Common myeloid progenitor, CD34-positive (primary cell): ENCODE data around the gene CLIC6.
A peak's percentile ranks its signal among the peaks of the same experiment; 100 is the strongest.
"Not testable (repeated sequence)": the region's sequence is repeated elsewhere in the genome, so short reads cannot be mapped to it uniquely, and the experiment has no call there.

Experiments
- CTCF ChIA-PET: fragments of 350-600 bp; sonication (Branson Sonifier 250); formaldehyde crosslinking; loops from one replicate; lab custom pipeline; 2021; ENCODE audit warnings: antibody characterized with exemption; lab: Charles Lee
- POLR2A ChIA-PET: fragments of 350-600 bp; sonication (Branson Sonifier 250); formaldehyde crosslinking; loops from one replicate; lab custom pipeline; 2021; ENCODE audit warnings: antibody characterized with exemption; lab: Charles Lee
- DNase-seq, 3 donors: peaks; one replicate each; pipeline versions ENCODE4 v3.0.0 to v3.0.0-alpha.2; 2013
- H3K27ac ChIP-seq, 2 experiments: 1 replicate in 1 of 2; 2 replicates in 1 of 2; pipeline ENCODE4 v1.7.0; 2013; ENCODE audit warnings: inconsistent platforms in 2 of 2, low read length in 2 of 2, mild to moderate bottlenecking in 2 of 2, low read depth in 1 of 2, moderate library complexity in 1 of 2; ENCODE audit not compliant: severe bottlenecking in 2 of 2, insufficient read depth in 1 of 2, poor library complexity in 1 of 2
- H3K27me3 ChIP-seq, 5 experiments: replicated peaks in 2 of 5; 1 replicate in 3 of 5; 2 replicates in 2 of 5; pipeline versions ENCODE4 v1.6.1 to v1.7.0; 2013; ENCODE audit warnings: low read length in 4 of 5, mild to moderate bottlenecking in 2 of 5, moderate library complexity in 2 of 5, inconsistent platforms in 1 of 5; ENCODE audit not compliant: insufficient read depth in 5 of 5, control insufficient read depth in 4 of 5
- H3K36me3 ChIP-seq, 4 experiments: 1 replicate in 2 of 4; 2 replicates in 2 of 4; pipeline versions ENCODE4 v1.6.1 to v1.7.0; 2013; ENCODE audit warnings: low read length in 3 of 4, control low read depth in 1 of 4, mild to moderate bottlenecking in 1 of 4; ENCODE audit not compliant: control insufficient read depth in 4 of 4, insufficient read depth in 4 of 4
- H3K4me1 ChIP-seq, 4 experiments: 1 replicate in 3 of 4; 2 replicates in 1 of 4; pipeline versions ENCODE4 v1.6.1 to v1.7.1; 2013; ENCODE audit warnings: low read length in 3 of 4, mild to moderate bottlenecking in 3 of 4, control low read depth in 1 of 4, inconsistent platforms in 1 of 4, moderate library complexity in 1 of 4; ENCODE audit not compliant: control insufficient read depth in 4 of 4, insufficient read depth in 4 of 4; ENCODE audit errors: control extremely low read depth in 1 of 4
- H3K4me3 ChIP-seq, 7 experiments: 1 replicate in 4 of 7; 2 replicates in 3 of 7; pipeline versions ENCODE4 v1.5.1 to v1.7.0; 2013; ENCODE audit warnings: mild to moderate bottlenecking in 7 of 7, low read length in 6 of 7, moderate library complexity in 6 of 7, inconsistent platforms in 2 of 7, low read depth in 2 of 7, control low read depth in 1 of 7; ENCODE audit not compliant: insufficient read depth in 4 of 7, control insufficient read depth in 1 of 7; ENCODE audit errors: extremely low read depth in 1 of 7
- H3K9me3 ChIP-seq, 5 experiments: 1 replicate in 4 of 5; 2 replicates in 1 of 5; pipeline versions ENCODE4 v1.6.1 to v1.7.1; 2013; ENCODE audit warnings: low read length in 4 of 5, mild to moderate bottlenecking in 2 of 5, inconsistent platforms in 1 of 5, low read depth in 1 of 5, moderate library complexity in 1 of 5; ENCODE audit not compliant: control insufficient read depth in 4 of 5, insufficient read depth in 2 of 5; ENCODE audit errors: control extremely low read depth in 1 of 5
- WGBS: methylation state at CpG from one replicate; pipeline ENCODE4 v1.1.5; 2013; ENCODE audit not compliant: insufficient coverage; 5-methylcytosine and 5-hydroxymethylcytosine counted together

The CLIC6 gene

GRCh38 chr21:34650861-34651431, 17.8 kb upstream of the CLIC6 start:
- Histone ChIP-seq H3K4me3 (no peak overlapping the region), H3K9me3 (peaks cover 2 to 15% (median 6%) of the 10 kb centered on the region in 5 experiments), H3K27ac (no peak overlapping the region), H3K27me3 (no peaks in the 10 kb centered on the region), H3K4me1 (peaks cover 0 to 3% (median 1%) of the 10 kb centered on the region in 4 experiments), H3K36me3 (no peaks in the 10 kb centered on the region)
- WGBS = no CpG with 5 or more reads among the region's 1 CpG
- DNase-seq = no peak
- ChIA-PET POLR2A (no interaction called here), CTCF (interaction anchor here (1.0 kb wide), 1 partner anchor 16 kb away, joined by 4 read pairs; no protein-coding TSS in a partner anchor)

GRCh38 chr21:34651642-34652041, 17.2 kb upstream of the CLIC6 start:
- Histone ChIP-seq H3K36me3 (no peaks in the 10 kb centered on the region), H3K27me3 (peaks cover 0 to 2% (median 0%) of the 10 kb centered on the region in 5 experiments), H3K9me3 (peaks cover 2 to 15% (median 6%) of the 10 kb centered on the region in 5 experiments), H3K4me3 (no peak overlapping the region), H3K4me1 (peaks cover 0 to 3% (median 1%) of the 10 kb centered on the region in 4 experiments), H3K27ac (no peak overlapping the region)
- DNase-seq = no peak
- POLR2A ChIA-PET = no interaction called here
- CTCF ChIA-PET = no interaction called here
- 100% methylated on average over 1 of the region's 1 CpG for WGBS

- no peak overlapping the region for H3K4me3 ChIP-seq
- POLR2A ChIA-PET = interaction anchor here (0.6 kb wide), 1 partner anchor 1314 kb away, joined by 3 read pairs; no protein-coding TSS in a partner anchor
- CTCF ChIA-PET = interaction anchor here (0.7 to 1.8 kb wide), 5 partner anchors 13 to 46 kb away, joined by 3 to 4 read pairs (median 4); no protein-coding TSS in a partner anchor
- DNase-seq = no peak
- peaks cover 2 to 15% (median 6%) of the 10 kb centered on the region in 5 experiments for H3K9me3 ChIP-seq
- H3K4me1 ChIP-seq = peaks cover 0 to 3% (median 1%) of the 10 kb centered on the region in 4 experiments
- no peaks in the 10 kb centered on the region for H3K36me3 ChIP-seq
- no peak overlapping the region for H3K27ac ChIP-seq
- H3K27me3 ChIP-seq = peaks cover 0 to 2% (median 0%) of the 10 kb centered on the region in 5 experiments
- 96% methylated on average over 6 of the region's 6 CpGs for WGBS
Measured at GRCh38 chr21:34653522-34653921, 15.3 kb upstream of the CLIC6 start.

- no peaks in the 10 kb centered on the region for H3K4me1 ChIP-seq
- no peak overlapping the region for H3K4me3 ChIP-seq
- no peaks in the 10 kb centered on the region for H3K36me3 ChIP-seq
- DNase-seq = no peak
- ChIA-PET POLR2A (no interaction called here), CTCF (interaction anchor here (1.3 kb wide), 1 partner anchor 31 kb away, joined by 4 read pairs; no protein-coding TSS in a partner anchor)
- H3K9me3 ChIP-seq = peaks cover 3 to 31% (median 6%) of the 10 kb centered on the region in 5 experiments
- peaks cover 3 to 11% (median 8%) of the 10 kb centered on the region in 5 experiments for H3K27me3 ChIP-seq
- no peak overlapping the region for H3K27ac ChIP-seq
Measured at GRCh38 chr21:34661848-34662247, 6.9 kb upstream of the CLIC6 start.

- peaks cover 0 to 18% (median 15%) of the 10 kb centered on the region in 4 experiments for H3K4me1 ChIP-seq
- no peak overlapping the region for H3K27ac ChIP-seq
- no peaks in the 10 kb centered on the region for H3K36me3 ChIP-seq
- 94% methylated on average over 2 of the region's 3 CpGs for WGBS
- peaks cover 14 to 69% (median 39%) of the 10 kb centered on the region in 5 experiments for H3K27me3 ChIP-seq
- no peak overlapping the region for H3K4me3 ChIP-seq
- peaks cover 0 to 4% (median 0%) of the 10 kb centered on the region in 5 experiments for H3K9me3 ChIP-seq
- DNase-seq = no peak
- ChIA-PET CTCF (interaction anchor here (0.8 to 1.5 kb wide), 3 partner anchors 17 to 26 kb away, joined by 3 to 4 read pairs (median 3); no protein-coding TSS in a partner anchor), POLR2A (no interaction called here)
Measured at GRCh38 chr21:34667761-34668160, 1.0 kb upstream of the CLIC6 start.

GRCh38 chr21:34669149-34669879, 520 bp downstream of the CLIC6 start:
- peak in 2 of 3 donors; percentile 26 to 40 for DNase-seq
- ChIA-PET POLR2A (no interaction called here), CTCF (no interaction called here)
- Histone ChIP-seq H3K27me3 (peaks cover 14 to 83% (median 41%) of the 10 kb centered on the region in 5 experiments), H3K4me3 (peak overlapping the region in 6 of 7 experiments; percentile 31 to 71 (median 46)), H3K9me3 (peaks cover 0 to 3% (median 0%) of the 10 kb centered on the region in 5 experiments), H3K36me3 (no peaks in the 10 kb centered on the region), H3K27ac (no peak overlapping the region), H3K4me1 (peaks cover 0 to 18% (median 15%) of the 10 kb centered on the region in 4 experiments)
- 3% methylated on average over 66 of the region's 74 CpGs for WGBS

GRCh38 chr21:34669880-34670219, 1.1 kb downstream of the CLIC6 start:
- CTCF ChIA-PET, DNase-seq, H3K9me3 ChIP-seq, POLR2A ChIA-PET, H3K36me3 ChIP-seq, H3K27ac ChIP-seq: not testable (repeated sequence)
- H3K4me3 ChIP-seq = peak overlapping the region in 6 of 7 experiments; percentile 19 to 71 (median 49)
- WGBS = 1% methylated on average over 33 of the region's 46 CpGs
- peaks cover 0 to 18% (median 15%) of the 10 kb centered on the region in 4 experiments for H3K4me1 ChIP-seq
- H3K27me3 ChIP-seq = peaks cover 14 to 83% (median 41%) of the 10 kb centered on the region in 5 experiments
